ENCODE data around the gene PTK7.
"Not testable (repeated sequence)": the region's sequence is repeated elsewhere in the genome, so short reads cannot be mapped to it uniquely, and the experiment has no call there.

Gene PTK7

GRCh38 chr6:43119482-43119881, 43.4 kb downstream of the PTK7 start:
- no peak for DNase-seq (ENCODE audit: low spot score)

- DNase-seq (ENCODE audit: low spot score), result no peak
Measured at GRCh38 chr6:43120101-43120763, 44.1 kb downstream of the PTK7 start.

- peak; percentile 36 for DNase-seq (ENCODE audit: low spot score)
Measured at GRCh38 chr6:43120944-43121913, 45.1 kb downstream of the PTK7 start.

GRCh38 chr6:43122146-43122545, 46.0 kb downstream of the PTK7 start:
- peak; percentile 14 for DNase-seq (ENCODE audit: low spot score)

GRCh38 chr6:43123461-43124314, 47.6 kb downstream of the PTK7 start:
- peak; percentile 63 for DNase-seq (ENCODE audit: low spot score)

GRCh38 chr6:43124481-43124880, 48.4 kb downstream of the PTK7 start:
- DNase-seq (ENCODE audit: low spot score), result peak; percentile 11

GRCh38 chr6:43125119-43125518, 49.0 kb downstream of the PTK7 start:
- DNase-seq (ENCODE audit: low spot score), result peak; percentile 28

- DNase-seq (ENCODE audit: low spot score), result no peak
Measured at GRCh38 chr6:43125555-43125954, 49.4 kb downstream of the PTK7 start.

- DNase-seq (ENCODE audit: low spot score), result no peak
Measured at GRCh38 chr6:43127180-43127579, 51.1 kb downstream of the PTK7 start.

GRCh38 chr6:43127877-43128276, 51.8 kb downstream of the PTK7 start:
- no peak for DNase-seq (ENCODE audit: low spot score)

GRCh38 chr6:43128926-43129325, 52.8 kb downstream of the PTK7 start:
- DNase-seq (ENCODE audit: low spot score), result no peak

- peak; percentile 72 for DNase-seq (ENCODE audit: low spot score)
Measured at GRCh38 chr6:43129434-43130194, 53.5 kb downstream of the PTK7 start.

- no peak for DNase-seq (ENCODE audit: low spot score)
Measured at GRCh38 chr6:43130429-43130828, 54.3 kb downstream of the PTK7 start.

GRCh38 chr6:43131379-43131778, 55.3 kb downstream of the PTK7 start:
- DNase-seq (ENCODE audit: low spot score), result not testable (repeated sequence)

GRCh38 chr6:43138267-43138666, 62.2 kb downstream of the PTK7 start:
- no peak for DNase-seq (ENCODE audit: low spot score)

GRCh38 chr6:43139973-43140372, 63.9 kb downstream of the PTK7 start:
- not testable (repeated sequence) for DNase-seq (ENCODE audit: low spot score)

GRCh38 chr6:43141644-43142043, 65.5 kb downstream of the PTK7 start:
- no peak for DNase-seq (ENCODE audit: low spot score)

GRCh38 chr6:43142101-43142500, 66.0 kb downstream of the PTK7 start:
- DNase-seq (ENCODE audit: low spot score), result no peak

- peak; percentile 97 for DNase-seq (ENCODE audit: low spot score)
Measured at GRCh38 chr6:43143235-43144128, 67.4 kb downstream of the PTK7 start.

- DNase-seq (ENCODE audit: low spot score), result no peak
Measured at GRCh38 chr6:43144879-43145278, 68.8 kb downstream of the PTK7 start.

Measured in D341Med (cell line).